T-cell (primary cell): ENCODE measurements around the gene LRFN2. TPM values are rescaled to one million over a fixed set of nuclear protein-coding genes. Genes with fewer than 3 reads are reported as not detected.

Source experiments
- ATAC-seq, 4 experiments: fragments of 200-7000 bp in 3 of 4; fragments of 150-1000 bp in 1 of 4; cut with Tn5 transposase; replicated peaks in 1 of 4; 1 replicate in 3 of 4; 2 replicates in 1 of 4; pipeline ENCODE4 v1.10.0; 2021; ENCODE audit warnings: moderate library complexity in 3 of 4, mild to moderate bottlenecking in 2 of 4, moderate number of reproducible peaks in 1 of 4
- CTCF ChIA-PET, 2 donors: fragments of 300-600 bp; sonication (Branson Sonifier 250); formaldehyde crosslinking; loops; one replicate each; lab custom pipeline; 2022; ENCODE audit warnings: antibody characterized with exemption in 2 of 2; lab: Charles Lee
- POLR2A ChIA-PET, 2 donors: fragments of 300-600 bp; sonication (Branson Sonifier 250); formaldehyde crosslinking; loops; one replicate each; lab custom pipeline; 2022; ENCODE audit warnings: antibody characterized with exemption in 2 of 2; lab: Charles Lee
- DNase-seq, 35 experiments: peaks; one replicate each; pipeline versions ENCODE4 v3.0.0 to v3.0.0-alpha.2; 2013 to 2023
- H3K27ac ChIP-seq: one replicate; pipeline ENCODE4 v1.5.1; 2013; ENCODE audit warnings: low read length
- H3K27me3 ChIP-seq, 2 experiments: replicated peaks in 1 of 2; 1 replicate in 1 of 2; 2 replicates in 1 of 2; pipeline versions ENCODE4 v1.6.1 to v1.7.0; 2013; ENCODE audit warnings: low read length in 1 of 2, mixed read lengths in 1 of 2; ENCODE audit not compliant: control insufficient read depth in 2 of 2, insufficient read depth in 2 of 2; ENCODE audit errors: extremely low read depth in 1 of 2
- H3K36me3 ChIP-seq, 2 donors: 1 replicate in 1 of 2; 2 replicates in 1 of 2; pipeline versions ENCODE4 v1.6.1 to v1.7.0; 2013; ENCODE audit warnings: low read length in 1 of 2; ENCODE audit not compliant: control insufficient read depth in 2 of 2, insufficient read depth in 1 of 2; ENCODE audit errors: extremely low read depth in 1 of 2
- H3K4me1 ChIP-seq, 2 experiments: 1 replicate in 1 of 2; 2 replicates in 1 of 2; pipeline versions ENCODE4 v1.6.1 to v1.7.0; 2013; ENCODE audit warnings: low read length in 2 of 2, mixed read lengths in 1 of 2; ENCODE audit not compliant: insufficient read depth in 2 of 2, control insufficient read depth in 1 of 2; ENCODE audit errors: extremely low read depth in 1 of 2
- H3K4me3 ChIP-seq, 2 donors: 1 replicate in 1 of 2; 2 replicates in 1 of 2; pipeline versions ENCODE4 v1.5.1 to v1.7.0; 2013; ENCODE audit warnings: mild to moderate bottlenecking in 2 of 2, low read length in 1 of 2, moderate library complexity in 1 of 2; ENCODE audit not compliant: control insufficient read depth in 1 of 2; ENCODE audit errors: extremely low read depth in 1 of 2
- H3K9me3 ChIP-seq: 2 replicates; pipeline ENCODE4 v1.7.0; 2013
- H3K27ac Mint-ChIP-seq, 2 donors: one replicate each; pipeline ENCODE4 v1.8.0; 2020 to 2021; ENCODE audit warnings: mild to moderate bottlenecking in 2 of 2, mixed read lengths in 2 of 2
- H3K27me3 Mint-ChIP-seq, 2 donors: one replicate each; pipeline ENCODE4 v1.8.0; 2021 to 2022; ENCODE audit warnings: mixed read lengths in 2 of 2
- H3K36me3 Mint-ChIP-seq: one replicate; pipeline ENCODE4 v1.8.0; 2021; ENCODE audit warnings: mixed read lengths
- H3K4me1 Mint-ChIP-seq, 3 donors: one replicate each; pipeline ENCODE4 v1.8.0; 2020 to 2022; ENCODE audit warnings: mixed read lengths in 3 of 3, mild to moderate bottlenecking in 1 of 3
- H3K4me3 Mint-ChIP-seq, 3 donors: one replicate each; pipeline ENCODE4 v1.8.0; 2020 to 2022; ENCODE audit warnings: mild to moderate bottlenecking in 3 of 3, mixed read lengths in 3 of 3, moderate library complexity in 3 of 3
- H3K9me3 Mint-ChIP-seq, 3 donors: one replicate each; pipeline ENCODE4 v1.8.0; 2020 to 2022; ENCODE audit warnings: mixed read lengths in 3 of 3
- WGBS: methylation state at CpG from one replicate; pipeline ENCODE4 v1.1.5; 2013; ENCODE audit warnings: missing lambda C conversion rate; ENCODE audit not compliant: insufficient coverage; 5-methylcytosine and 5-hydroxymethylcytosine counted together
- total RNA-seq, 35 experiments: library from RNA in 6 of 35; stranded (reverse) in 6 of 35; fragments of 120-200 nt in 1 of 35; gene quantifications; one replicate each; pipeline versions ENCODE4 v1.2.1 to v1.2.4 and lab custom pipeline; 2013 to 2026

The LRFN2 gene
- total RNA-seq (1 to 10 TPM in 2 of 5 donors, under 1 TPM in 3; 0.12 to 1.7 (median 0.92) TPM), total RNA-seq (lab: John Stamatoyannopoulos, UW) (0 to 2.9 (median 0.38) reads per million in 29 experiments)
- total RNA-seq (2013), result 1.1 TPM

DNA sequence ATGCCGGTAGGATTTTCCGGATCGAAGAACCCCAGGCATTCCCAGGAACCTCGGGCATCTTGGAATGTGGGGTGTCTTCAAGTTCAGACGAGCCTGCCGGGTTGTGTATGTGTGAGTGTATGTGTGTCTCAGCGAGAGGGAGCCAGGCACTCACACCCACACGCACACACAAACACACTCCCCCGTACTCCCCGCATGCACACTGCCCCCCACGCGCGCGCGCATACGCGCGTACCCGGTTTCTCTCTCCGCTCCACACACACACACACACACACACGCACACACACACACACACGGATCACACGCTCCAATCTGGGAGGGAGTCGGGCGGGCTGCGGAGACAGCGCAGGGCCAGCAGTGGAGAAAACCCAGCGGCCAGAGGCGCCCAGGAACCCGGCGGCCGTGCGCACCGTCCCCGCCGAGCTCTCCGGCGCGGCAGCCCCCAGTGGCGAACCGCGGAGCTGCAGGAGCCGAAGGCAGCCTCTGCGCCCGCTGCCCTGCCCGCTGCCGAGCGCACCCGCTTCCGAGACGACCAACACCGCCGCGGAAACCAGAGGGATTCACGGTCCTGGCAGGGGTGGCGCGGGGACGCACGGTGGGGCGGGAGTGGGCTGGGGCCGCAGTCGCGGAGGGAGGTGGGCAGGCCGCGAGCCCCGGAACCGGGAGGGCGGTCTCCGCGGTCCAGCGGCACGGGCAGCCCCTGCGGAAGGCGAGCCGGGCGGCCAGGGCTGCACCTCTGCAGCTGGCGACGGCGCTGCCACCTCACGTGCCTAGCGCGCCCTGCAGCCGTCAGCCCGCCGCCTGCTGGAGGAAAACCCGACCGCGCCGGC is at the start of gene LRFN2:
Gene LRFN2, minus strand, starts transcription at position 125 of the 830 bp plus-strand sequence.
- H3K36me3 Mint-ChIP-seq, result no peaks in the 10 kb centered on the region
- H3K27ac Mint-ChIP-seq, result peak within 1 kb of the TSS in 1 of 2 donors; percentile 7
- POLR2A ChIA-PET, result interaction anchor here in 1 of 2 donors (0.7 kb wide), 1 partner anchor 35 kb away, joined by 3 read pairs; no protein-coding TSS in a partner anchor
- H3K4me3 Mint-ChIP-seq, result peak within 1 kb of the TSS; percentile 78 to 80 (median 79)
- Histone ChIP-seq H3K27me3 (peaks cover 0 to 31% of the 10 kb centered on the region in 2 experiments), H3K4me3 (peak within 1 kb of the TSS; percentile 55 to 89), H3K4me1 (peaks cover 0 to 28% of the 10 kb centered on the region in 2 experiments), H3K36me3 (no peaks in the 10 kb centered on the region), H3K9me3 (no peaks in the 10 kb centered on the region), H3K27ac (no peak within 1 kb of the TSS)
- WGBS, result 1% methylated on average over 79 of the region's 89 CpGs
- H3K27me3 Mint-ChIP-seq, result peaks cover 20 to 37% of the 10 kb centered on the region in 2 donors
- CTCF ChIA-PET, result interaction anchor here (0.7 to 1.0 kb wide), 3 partner anchors 256 to 1043 kb away, joined by 3 to 4 read pairs (median 4); no protein-coding TSS in a partner anchor
- H3K9me3 Mint-ChIP-seq, result no peaks in the 10 kb centered on the region
- DNase-seq (peak; percentile 7 to 74 (median 60)), ATAC-seq (peak; percentile 79 to 90 (median 84))
- H3K4me1 Mint-ChIP-seq, result peaks cover 25 to 30% (median 27%) of the 10 kb centered on the region in 3 donors

DNA sequence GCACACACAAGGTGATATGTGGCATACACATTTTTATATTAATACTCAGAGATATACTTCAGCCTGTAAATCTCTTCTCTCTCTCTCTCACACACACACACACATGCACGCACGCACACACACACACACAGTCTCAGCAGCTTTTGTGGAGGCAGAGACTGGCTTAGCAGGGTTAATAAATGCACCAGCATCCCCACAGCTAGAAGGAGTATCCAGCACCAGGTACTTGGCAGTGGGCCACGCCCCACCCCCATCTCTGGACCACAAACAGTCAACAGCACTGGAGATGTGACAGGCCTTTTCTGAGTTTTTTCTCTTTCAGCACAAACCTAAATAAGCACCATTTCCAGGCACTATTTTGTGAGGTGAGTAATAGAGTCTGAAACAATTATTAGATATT is 47.3 kb upstream of the LRFN2 start:
- H3K27me3 Mint-ChIP-seq, result no peaks in the 10 kb centered on the region
- WGBS, result 100% methylated on average over 2 of the region's 3 CpGs
- no peaks in the 10 kb centered on the region for H3K9me3 Mint-ChIP-seq
- H3K36me3 Mint-ChIP-seq, result no peaks in the 10 kb centered on the region
- H3K27ac Mint-ChIP-seq, result no peak overlapping the region
- no peaks in the 10 kb centered on the region for H3K36me3 ChIP-seq
- DNase-seq (no peak), ATAC-seq (no peak)
- no peak overlapping the region for H3K27ac ChIP-seq
- H3K4me1 ChIP-seq, result no peaks in the 10 kb centered on the region
- no peaks in the 10 kb centered on the region for H3K9me3 ChIP-seq
- POLR2A ChIA-PET, result no interaction called here
- CTCF ChIA-PET, result no interaction called here
- H3K4me3 ChIP-seq, result no peak overlapping the region
- peaks cover under 1 to 5% (median 4%) of the 10 kb centered on the region in 3 donors for H3K4me1 Mint-ChIP-seq
- peaks cover 0 to 11% of the 10 kb centered on the region in 2 experiments for H3K27me3 ChIP-seq
- no peak overlapping the region for H3K4me3 Mint-ChIP-seq

DNA sequence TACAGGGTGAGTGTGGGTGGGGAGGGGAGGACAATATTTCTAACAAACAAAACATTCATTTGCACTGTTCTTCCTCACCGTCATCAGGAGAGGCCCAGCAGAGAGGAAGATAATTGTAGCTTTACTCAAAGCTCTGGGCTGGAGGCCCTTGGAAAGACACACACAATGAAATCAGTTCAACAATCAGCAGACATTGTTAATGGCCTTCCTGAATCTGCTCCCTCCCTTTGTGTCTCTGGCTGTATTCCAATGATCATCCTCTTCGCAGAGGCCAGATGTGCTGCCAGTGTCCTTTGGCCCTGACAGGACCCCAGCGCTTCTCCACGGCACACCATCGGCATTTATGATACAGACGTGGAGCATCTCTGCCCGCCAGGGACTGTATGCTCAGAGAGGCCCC is 44.6 kb upstream of the LRFN2 start:
- H3K9me3 Mint-ChIP-seq, result peaks cover 0 to 2% (median 0%) of the 10 kb centered on the region in 3 donors
- no peaks in the 10 kb centered on the region for H3K36me3 Mint-ChIP-seq
- no peak for ATAC-seq
- H3K4me1 ChIP-seq, result no peaks in the 10 kb centered on the region
- CTCF ChIA-PET, result no interaction called here
- no peaks in the 10 kb centered on the region for H3K4me1 Mint-ChIP-seq
- DNase-seq, result no peak
- peaks cover 0 to 11% of the 10 kb centered on the region in 2 experiments for H3K27me3 ChIP-seq
- H3K27ac ChIP-seq, result no peak overlapping the region
- H3K36me3 ChIP-seq, result no peaks in the 10 kb centered on the region
- H3K9me3 ChIP-seq, result no peaks in the 10 kb centered on the region
- no peak overlapping the region for H3K4me3 ChIP-seq
- POLR2A ChIA-PET, result no interaction called here
- H3K27me3 Mint-ChIP-seq, result no peaks in the 10 kb centered on the region
- WGBS, result 100% methylated on average over 6 of the region's 7 CpGs
- H3K4me3 Mint-ChIP-seq, result no peak overlapping the region
- H3K27ac Mint-ChIP-seq, result no peak overlapping the region

DNA sequence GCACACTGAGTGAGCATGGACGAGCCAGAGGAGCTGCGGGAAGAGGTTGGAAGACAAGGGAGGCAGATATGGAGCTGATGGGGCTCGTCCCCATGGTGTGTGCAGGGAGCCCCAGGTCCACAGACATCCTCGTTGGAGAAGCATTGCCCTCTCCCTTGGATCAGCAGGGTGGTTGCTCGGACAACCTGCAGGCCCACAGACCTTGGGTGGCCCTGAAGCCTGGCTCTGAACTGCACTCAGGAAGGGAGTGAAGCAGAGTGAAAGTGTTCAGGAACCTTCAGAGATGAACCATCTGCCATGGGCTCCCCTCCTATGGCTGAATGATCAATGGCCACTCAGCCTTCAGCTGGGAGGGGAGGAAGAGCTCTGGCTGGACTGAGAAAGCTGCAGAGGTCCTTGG is 43.3 kb upstream of the LRFN2 start:
- Histone ChIP-seq H3K4me3 (no peak overlapping the region), H3K27ac (no peak overlapping the region), H3K9me3 (no peaks in the 10 kb centered on the region), H3K36me3 (no peaks in the 10 kb centered on the region), H3K4me1 (no peaks in the 10 kb centered on the region), H3K27me3 (peaks cover 0 to 13% of the 10 kb centered on the region in 2 experiments)
- ATAC-seq, result no peak
- Mint-ChIP-seq H3K27ac (no peak overlapping the region), H3K4me3 (no peak overlapping the region), H3K4me1 (no peaks in the 10 kb centered on the region), H3K27me3 (no peaks in the 10 kb centered on the region), H3K9me3 (peaks cover 3 to 7% (median 4%) of the 10 kb centered on the region in 3 donors), H3K36me3 (no peaks in the 10 kb centered on the region)
- ChIA-PET CTCF (no interaction called here), POLR2A (no interaction called here)
- no peak for DNase-seq
- whole genome bisulfite sequencing, result 60% methylated on average over 5 of the region's 5 CpGs

DNA sequence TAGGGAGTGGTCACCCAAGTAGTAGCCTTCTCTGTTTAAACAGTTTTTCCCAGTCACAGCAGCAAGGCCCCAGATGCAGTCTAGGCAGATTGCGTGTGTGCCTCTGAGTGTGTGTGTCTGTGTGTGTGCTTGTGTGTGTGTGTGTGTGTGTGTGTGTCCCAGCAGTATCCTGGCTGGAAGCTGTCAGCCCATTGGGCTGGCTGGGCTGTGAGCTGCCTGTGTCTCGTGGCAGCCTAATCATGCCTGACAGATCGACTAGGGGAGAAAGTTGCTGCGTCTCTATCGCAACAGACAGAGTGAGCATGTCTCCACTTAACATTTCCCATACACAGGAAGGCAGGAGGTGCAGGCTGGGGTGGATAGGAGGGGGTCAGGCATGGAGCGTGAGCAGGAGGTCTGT is 42.9 kb upstream of the LRFN2 start:
- ChIA-PET CTCF (no interaction called here), POLR2A (no interaction called here)
- no peak overlapping the region for H3K4me3 ChIP-seq
- DNase-seq (no peak), ATAC-seq (no peak)
- no peak overlapping the region for H3K27ac ChIP-seq
- 86% methylated on average over 1 of the region's 6 CpGs for WGBS
- no peaks in the 10 kb centered on the region for H3K4me1 ChIP-seq
- Mint-ChIP-seq H3K4me1 (no peaks in the 10 kb centered on the region), H3K27me3 (no peaks in the 10 kb centered on the region), H3K9me3 (peaks cover 3 to 7% (median 4%) of the 10 kb centered on the region in 3 donors), H3K27ac (no peak overlapping the region), H3K4me3 (no peak overlapping the region), H3K36me3 (no peaks in the 10 kb centered on the region)
- no peaks in the 10 kb centered on the region for H3K36me3 ChIP-seq
- H3K9me3 ChIP-seq, result no peaks in the 10 kb centered on the region
- peaks cover 0 to 13% of the 10 kb centered on the region in 2 experiments for H3K27me3 ChIP-seq

DNA sequence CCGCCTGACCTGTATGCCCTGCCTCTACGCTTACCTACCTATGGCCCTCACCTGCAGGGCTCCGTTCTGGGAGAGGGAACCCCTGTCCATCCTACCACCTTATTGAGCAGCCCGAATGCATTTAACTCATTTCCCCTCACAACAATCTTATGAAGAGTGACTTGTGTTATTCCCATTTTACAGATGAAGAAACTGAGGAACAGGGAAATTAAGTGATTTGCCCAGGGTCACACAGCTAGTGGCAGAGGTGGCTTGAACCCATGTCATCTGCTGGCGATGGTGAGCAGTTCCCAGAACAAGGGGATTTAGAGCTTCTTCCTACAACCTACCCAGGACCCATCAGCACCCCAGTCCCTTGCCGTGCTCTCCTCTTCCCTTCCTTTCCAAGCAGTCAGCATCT is 42.3 kb upstream of the LRFN2 start:
- Mint-ChIP-seq H3K27ac (no peak overlapping the region), H3K36me3 (no peaks in the 10 kb centered on the region), H3K27me3 (no peaks in the 10 kb centered on the region), H3K4me1 (no peaks in the 10 kb centered on the region), H3K4me3 (no peak overlapping the region), H3K9me3 (peaks cover 3 to 7% (median 4%) of the 10 kb centered on the region in 3 donors)
- H3K4me1 ChIP-seq, result no peaks in the 10 kb centered on the region
- H3K27me3 ChIP-seq, result peaks cover 0 to 13% of the 10 kb centered on the region in 2 experiments
- no peak overlapping the region for H3K27ac ChIP-seq
- ChIA-PET POLR2A (no interaction called here), CTCF (no interaction called here)
- WGBS, result 96% methylated on average over 4 of the region's 6 CpGs
- H3K36me3 ChIP-seq, result no peaks in the 10 kb centered on the region
- no peaks in the 10 kb centered on the region for H3K9me3 ChIP-seq
- H3K4me3 ChIP-seq, result no peak overlapping the region
- ATAC-seq (no peak), DNase-seq (no peak)
